Measurements from ENCODE around the gene COL16A1. TPM values are rescaled to one million over a fixed set of nuclear protein-coding genes. Genes with fewer than 3 reads are reported as not detected.

Gene COL16A1
- total RNA-seq, 2 donors from 2014 or later: 10.1 to 15.8 TPM

DNA sequence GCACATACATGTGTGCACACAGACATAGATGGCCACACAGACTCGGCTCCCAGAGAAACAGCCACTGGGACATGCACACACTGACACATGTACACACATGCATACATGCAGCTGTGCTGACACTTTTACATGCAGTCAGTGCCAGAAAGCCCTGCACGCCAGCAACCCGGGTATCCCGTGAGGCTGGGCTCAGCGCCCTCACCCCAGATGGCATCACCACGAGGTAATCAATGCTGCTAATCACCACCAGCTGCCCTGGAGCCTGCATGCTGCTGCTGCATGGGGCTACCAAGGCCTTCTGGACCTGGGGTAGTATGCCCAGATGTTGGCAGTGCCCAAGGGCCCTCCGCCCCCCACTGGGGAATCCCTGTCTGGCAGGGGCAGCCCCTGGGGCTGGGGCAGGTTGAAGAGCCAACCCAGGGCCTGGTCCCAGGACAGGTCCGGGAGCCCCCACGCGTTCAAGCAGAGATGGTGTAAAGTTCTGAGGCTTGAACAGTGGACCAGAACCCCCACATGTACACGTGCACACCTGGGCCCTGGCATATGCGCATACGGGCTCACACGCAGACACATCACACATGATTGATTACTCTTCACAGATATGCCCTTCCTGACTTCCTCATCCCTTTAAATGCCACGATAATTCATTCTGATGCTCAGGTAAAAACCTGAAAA is 2.7 kb upstream of the COL16A1 start:
- no peak for TF ChIP-seq POLR2A (IDR thresholded peaks at IDR 0.05)
- TF ChIP-seq, protein P1, sequence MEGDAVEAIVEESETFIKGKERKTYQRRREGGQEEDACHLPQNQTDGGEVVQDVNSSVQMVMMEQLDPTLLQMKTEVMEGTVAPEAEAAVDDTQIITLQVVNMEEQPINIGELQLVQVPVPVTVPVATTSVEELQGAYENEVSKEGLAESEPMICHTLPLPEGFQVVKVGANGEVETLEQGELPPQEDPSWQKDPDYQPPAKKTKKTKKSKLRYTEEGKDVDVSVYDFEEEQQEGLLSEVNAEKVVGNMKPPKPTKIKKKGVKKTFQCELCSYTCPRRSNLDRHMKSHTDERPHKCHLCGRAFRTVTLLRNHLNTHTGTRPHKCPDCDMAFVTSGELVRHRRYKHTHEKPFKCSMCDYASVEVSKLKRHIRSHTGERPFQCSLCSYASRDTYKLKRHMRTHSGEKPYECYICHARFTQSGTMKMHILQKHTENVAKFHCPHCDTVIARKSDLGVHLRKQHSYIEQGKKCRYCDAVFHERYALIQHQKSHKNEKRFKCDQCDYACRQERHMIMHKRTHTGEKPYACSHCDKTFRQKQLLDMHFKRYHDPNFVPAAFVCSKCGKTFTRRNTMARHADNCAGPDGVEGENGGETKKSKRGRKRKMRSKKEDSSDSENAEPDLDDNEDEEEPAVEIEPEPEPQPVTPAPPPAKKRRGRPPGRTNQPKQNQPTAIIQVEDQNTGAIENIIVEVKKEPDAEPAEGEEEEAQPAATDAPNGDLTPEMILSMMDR (IDR thresholded peaks at IDR 0.05): no peak
- H3K9me3 ChIP-seq: no peaks in the 10 kb centered on the region
- peaks cover 24% of the 10 kb centered on the region for H3K4me1 ChIP-seq
- H3K27ac ChIP-seq: no peak overlapping the region
- H3K4me3 ChIP-seq: no peak overlapping the region
- WGBS, 2 donors: 66 to 75% methylated on average over 6 to 15 of the region's 15 CpGs
- H3K27me3 ChIP-seq: no peaks in the 10 kb centered on the region
- intact Hi-C loops (cut with DNase I): no loop called here
- ATAC-seq: no peak
- DNase-seq: no peak
- H3K36me3 ChIP-seq (replicated peaks in 1 of 2; ENCODE audit: insufficient read depth in 1 of 2, low read depth in 2 of 2): no peaks in the 10 kb centered on the region

DNA sequence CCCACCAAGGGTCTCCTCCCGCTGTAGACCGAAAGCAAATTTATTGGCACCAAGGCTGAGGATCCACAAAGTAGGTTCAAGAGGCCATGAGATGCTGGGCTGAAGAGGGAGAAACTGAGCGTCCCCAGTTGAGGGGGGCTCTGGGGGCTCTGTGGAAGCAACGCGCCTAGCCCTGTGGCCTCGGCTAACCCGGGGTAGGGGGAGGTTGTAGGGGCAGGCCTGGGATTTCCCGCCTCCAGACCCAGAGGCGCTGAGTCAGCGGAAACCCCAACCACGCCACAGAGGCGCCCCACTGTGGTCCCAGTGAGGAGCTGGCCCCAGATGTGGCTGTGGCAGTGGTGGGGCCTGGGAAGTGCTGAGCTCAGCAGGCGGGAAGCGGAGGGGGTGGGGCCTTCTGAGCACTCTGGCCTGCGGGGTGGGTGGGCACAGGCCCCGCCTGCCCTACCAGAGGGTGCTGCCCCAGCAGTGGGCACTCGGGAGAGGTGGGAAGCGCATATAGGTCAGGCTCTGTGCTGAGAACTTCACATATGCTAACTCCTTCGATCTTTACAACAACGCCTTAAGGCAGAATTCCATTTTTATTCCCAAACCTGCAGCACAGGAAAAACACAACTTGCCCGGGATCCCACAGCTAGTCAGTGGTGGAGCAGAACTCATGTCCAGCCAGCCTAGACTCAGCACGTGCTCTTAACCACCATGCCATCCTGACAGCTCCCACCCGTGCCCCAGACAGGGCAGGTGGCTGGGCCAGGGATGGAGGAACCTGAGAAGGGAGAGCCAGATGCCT is 1.5 kb upstream of the COL16A1 start:
- H3K27me3 ChIP-seq: no peaks in the 10 kb centered on the region
- no peak for TF ChIP-seq POLR2A (IDR thresholded peaks at IDR 0.05)
- TF ChIP-seq, protein P1 (IDR thresholded peaks at IDR 0.05): peak in 1 of 7 experiments; percentile 17
- no peak for ATAC-seq
- peaks cover 36% of the 10 kb centered on the region for H3K4me1 ChIP-seq
- H3K27ac ChIP-seq: peak overlapping the region in 3 of 4 donors; percentile 14 to 23 (median 17)
- intact Hi-C loops (cut with DNase I): no loop called here
- 34 to 39% methylated on average over 14 to 23 of the region's 23 CpGs for WGBS, 2 donors
- H3K9me3 ChIP-seq: no peaks in the 10 kb centered on the region
- peak; percentile 29 to 48 (median 38) for DNase-seq
- H3K36me3 ChIP-seq (replicated peaks in 1 of 2; ENCODE audit: insufficient read depth in 1 of 2, low read depth in 2 of 2): no peaks in the 10 kb centered on the region
- H3K4me3 ChIP-seq: no peak overlapping the region

DNA sequence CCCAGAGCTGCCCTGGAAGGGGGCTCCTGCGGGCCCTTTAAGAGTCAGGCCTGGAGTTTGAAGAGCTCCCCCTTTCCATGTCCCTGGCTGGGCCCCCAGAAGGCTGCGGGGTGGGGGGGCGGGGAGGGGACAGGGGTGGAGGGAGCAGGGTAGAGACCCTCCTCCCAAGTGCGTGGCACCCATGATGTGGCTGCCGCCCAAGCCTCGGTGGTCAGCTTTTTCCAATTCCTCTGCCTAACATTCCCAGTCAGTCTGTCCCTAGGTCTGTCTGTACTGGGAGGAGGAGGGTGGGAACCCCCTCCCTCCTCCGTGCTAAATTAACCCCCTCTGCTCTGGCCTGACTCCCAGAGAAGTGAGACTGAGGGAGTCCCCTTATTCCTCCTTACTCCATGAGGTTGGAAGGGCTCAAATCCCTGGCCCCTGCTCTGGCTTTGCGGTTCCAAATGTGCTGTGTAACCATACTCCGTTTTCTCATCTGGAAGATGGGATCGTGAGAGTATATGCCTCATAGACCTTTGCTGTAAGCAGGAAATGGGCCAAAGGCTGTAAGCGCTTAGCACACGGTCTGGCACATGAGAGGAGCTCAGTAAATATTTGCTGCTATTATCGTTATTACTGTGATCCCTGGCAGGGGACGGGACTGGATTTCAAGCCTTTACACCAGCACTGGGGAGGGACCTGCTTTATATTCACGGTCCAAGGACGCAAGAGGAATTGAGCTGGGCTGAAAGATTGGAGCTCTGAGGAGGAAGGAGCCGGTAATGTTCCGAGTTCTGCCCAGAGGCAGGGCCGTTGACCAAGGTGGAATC is 658 bp upstream of the COL16A1 start:
- WGBS, 2 donors: 5 to 7% methylated on average over 15 to 19 of the region's 19 CpGs

DNA sequence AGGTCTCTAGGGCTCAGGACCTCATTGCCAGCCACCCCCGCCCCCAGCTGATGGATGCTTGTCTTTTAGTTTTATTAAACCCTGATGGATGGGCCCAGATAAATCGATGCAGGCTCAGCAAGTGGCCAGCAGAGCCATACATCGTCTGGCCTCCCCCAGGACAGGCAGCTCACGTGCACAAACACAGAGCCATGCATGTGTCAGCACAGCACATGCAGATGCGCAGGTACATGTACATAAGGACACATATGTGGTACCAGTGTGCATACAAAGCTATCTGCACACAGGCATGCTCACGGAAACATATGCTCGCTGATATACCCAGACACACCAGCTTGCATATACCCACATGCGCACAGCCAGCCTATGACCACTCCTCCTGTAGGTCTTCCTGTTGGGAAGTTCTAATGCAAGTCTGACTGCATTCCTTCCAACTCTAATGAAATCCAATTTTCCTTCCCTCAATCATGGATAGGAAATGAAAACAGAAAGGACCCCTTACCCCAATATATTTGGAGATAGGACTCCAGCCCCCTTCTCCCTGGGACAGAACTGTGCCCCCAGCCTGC is 897 bp downstream of the COL16A1 start:
- intact Hi-C loops (cut with DNase I): no loop called here
- H3K27me3 ChIP-seq: no peaks in the 10 kb centered on the region
- no peaks in the 10 kb centered on the region for H3K36me3 ChIP-seq (replicated peaks in 1 of 2; ENCODE audit: insufficient read depth in 1 of 2, low read depth in 2 of 2)
- peaks cover 40% of the 10 kb centered on the region for H3K4me1 ChIP-seq
- no peak overlapping the region for H3K4me3 ChIP-seq
- DNase-seq (no peak), ATAC-seq (no peak)
- H3K27ac ChIP-seq: peak overlapping the region in 1 of 4 donors; percentile 24
- 70 to 79% methylated on average over 7 to 8 of the region's 8 CpGs for WGBS, 2 donors
- H3K9me3 ChIP-seq: no peaks in the 10 kb centered on the region
- TF ChIP-seq, protein P1 (IDR thresholded peaks at IDR 0.05): no peak
- no peak for TF ChIP-seq POLR2A (IDR thresholded peaks at IDR 0.05)

More for the DNA sequence above, 658 bp upstream of the COL16A1 start:
- H3K9me3 ChIP-seq: no peaks in the 10 kb centered on the region
- no peak overlapping the region for H3K4me3 ChIP-seq
- peak overlapping the region; percentile 14 to 39 (median 20) for H3K27ac ChIP-seq
- no peaks in the 10 kb centered on the region for H3K36me3 ChIP-seq (replicated peaks in 1 of 2; ENCODE audit: insufficient read depth in 1 of 2, low read depth in 2 of 2)
- peak; percentile 46 to 81 (median 76) for DNase-seq
- H3K27me3 ChIP-seq: no peaks in the 10 kb centered on the region
- peaks cover 40% of the 10 kb centered on the region for H3K4me1 ChIP-seq
- TF ChIP-seq POLR2A (IDR thresholded peaks at IDR 0.05): no peak
- TF ChIP-seq, protein P1 (IDR thresholded peaks at IDR 0.05): no peak
- ATAC-seq: peak; percentile 71
- intact Hi-C loops (cut with DNase I): no loop called here
